ENCODE measurements around the gene FAM229A. TPM values are rescaled to one million over a fixed set of nuclear protein-coding genes. Genes with fewer than 3 reads are reported as not detected.

Gene FAM229A
- total RNA-seq, 1 experiment from 2014 or later, result 9.4 TPM

GRCh38 chr1:32336591-32336932 lies 25.7 kb downstream of the FAM229A start (continued):
- TF ChIP-seq, protein P1, sequence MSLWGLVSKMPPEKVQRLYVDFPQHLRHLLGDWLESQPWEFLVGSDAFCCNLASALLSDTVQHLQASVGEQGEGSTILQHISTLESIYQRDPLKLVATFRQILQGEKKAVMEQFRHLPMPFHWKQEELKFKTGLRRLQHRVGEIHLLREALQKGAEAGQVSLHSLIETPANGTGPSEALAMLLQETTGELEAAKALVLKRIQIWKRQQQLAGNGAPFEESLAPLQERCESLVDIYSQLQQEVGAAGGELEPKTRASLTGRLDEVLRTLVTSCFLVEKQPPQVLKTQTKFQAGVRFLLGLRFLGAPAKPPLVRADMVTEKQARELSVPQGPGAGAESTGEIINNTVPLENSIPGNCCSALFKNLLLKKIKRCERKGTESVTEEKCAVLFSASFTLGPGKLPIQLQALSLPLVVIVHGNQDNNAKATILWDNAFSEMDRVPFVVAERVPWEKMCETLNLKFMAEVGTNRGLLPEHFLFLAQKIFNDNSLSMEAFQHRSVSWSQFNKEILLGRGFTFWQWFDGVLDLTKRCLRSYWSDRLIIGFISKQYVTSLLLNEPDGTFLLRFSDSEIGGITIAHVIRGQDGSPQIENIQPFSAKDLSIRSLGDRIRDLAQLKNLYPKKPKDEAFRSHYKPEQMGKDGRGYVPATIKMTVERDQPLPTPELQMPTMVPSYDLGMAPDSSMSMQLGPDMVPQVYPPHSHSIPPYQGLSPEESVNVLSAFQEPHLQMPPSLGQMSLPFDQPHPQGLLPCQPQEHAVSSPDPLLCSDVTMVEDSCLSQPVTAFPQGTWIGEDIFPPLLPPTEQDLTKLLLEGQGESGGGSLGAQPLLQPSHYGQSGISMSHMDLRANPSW (CRISPR knock-in tag; conservative IDR thresholded peaks at IDR 0.05; ENCODE audit: low read depth), result no peak
- no peak for TF ChIP-seq JAZF1 (CRISPR knock-in tag; IDR thresholded peaks at IDR 0.05)
- TF ChIP-seq ATF1 (CRISPR knock-in tag; IDR thresholded peaks at IDR 0.05), result no peak
- TF ChIP-seq OVOL2 (CRISPR knock-in tag; IDR thresholded peaks at IDR 0.05; ENCODE audit: borderline replicate concordance), result no peak
- no peak for TF ChIP-seq ZNF425 (CRISPR knock-in tag; conservative IDR thresholded peaks at IDR 0.05)
- TF ChIP-seq TCF7 (CRISPR knock-in tag; IDR thresholded peaks at IDR 0.05; ENCODE audit: low read depth), result no peak
- TF ChIP-seq, protein P2, sequence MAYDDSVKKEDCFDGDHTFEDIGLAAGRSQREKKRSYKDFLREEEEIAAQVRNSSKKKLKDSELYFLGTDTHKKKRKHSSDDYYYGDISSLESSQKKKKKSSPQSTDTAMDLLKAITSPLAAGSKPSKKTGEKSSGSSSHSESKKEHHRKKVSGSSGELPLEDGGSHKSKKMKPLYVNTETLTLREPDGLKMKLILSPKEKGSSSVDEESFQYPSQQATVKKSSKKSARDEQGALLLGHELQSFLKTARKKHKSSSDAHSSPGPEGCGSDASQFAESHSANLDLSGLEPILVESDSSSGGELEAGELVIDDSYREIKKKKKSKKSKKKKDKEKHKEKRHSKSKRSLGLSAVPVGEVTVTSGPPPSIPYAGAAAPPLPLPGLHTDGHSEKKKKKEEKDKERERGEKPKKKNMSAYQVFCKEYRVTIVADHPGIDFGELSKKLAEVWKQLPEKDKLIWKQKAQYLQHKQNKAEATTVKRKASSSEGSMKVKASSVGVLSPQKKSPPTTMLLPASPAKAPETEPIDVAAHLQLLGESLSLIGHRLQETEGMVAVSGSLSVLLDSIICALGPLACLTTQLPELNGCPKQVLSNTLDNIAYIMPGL (CRISPR knock-in tag; IDR thresholded peaks at IDR 0.05), result no peak
- TF ChIP-seq FOXK1 (CRISPR knock-in tag; IDR thresholded peaks at IDR 0.05), result no peak
- TF ChIP-seq, protein P3, sequence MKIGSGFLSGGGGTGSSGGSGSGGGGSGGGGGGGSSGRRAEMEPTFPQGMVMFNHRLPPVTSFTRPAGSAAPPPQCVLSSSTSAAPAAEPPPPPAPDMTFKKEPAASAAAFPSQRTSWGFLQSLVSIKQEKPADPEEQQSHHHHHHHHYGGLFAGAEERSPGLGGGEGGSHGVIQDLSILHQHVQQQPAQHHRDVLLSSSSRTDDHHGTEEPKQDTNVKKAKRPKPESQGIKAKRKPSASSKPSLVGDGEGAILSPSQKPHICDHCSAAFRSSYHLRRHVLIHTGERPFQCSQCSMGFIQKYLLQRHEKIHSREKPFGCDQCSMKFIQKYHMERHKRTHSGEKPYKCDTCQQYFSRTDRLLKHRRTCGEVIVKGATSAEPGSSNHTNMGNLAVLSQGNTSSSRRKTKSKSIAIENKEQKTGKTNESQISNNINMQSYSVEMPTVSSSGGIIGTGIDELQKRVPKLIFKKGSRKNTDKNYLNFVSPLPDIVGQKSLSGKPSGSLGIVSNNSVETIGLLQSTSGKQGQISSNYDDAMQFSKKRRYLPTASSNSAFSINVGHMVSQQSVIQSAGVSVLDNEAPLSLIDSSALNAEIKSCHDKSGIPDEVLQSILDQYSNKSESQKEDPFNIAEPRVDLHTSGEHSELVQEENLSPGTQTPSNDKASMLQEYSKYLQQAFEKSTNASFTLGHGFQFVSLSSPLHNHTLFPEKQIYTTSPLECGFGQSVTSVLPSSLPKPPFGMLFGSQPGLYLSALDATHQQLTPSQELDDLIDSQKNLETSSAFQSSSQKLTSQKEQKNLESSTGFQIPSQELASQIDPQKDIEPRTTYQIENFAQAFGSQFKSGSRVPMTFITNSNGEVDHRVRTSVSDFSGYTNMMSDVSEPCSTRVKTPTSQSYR (CRISPR knock-in tag; IDR thresholded peaks at IDR 0.05), result no peak
- TF ChIP-seq ZNF232 (CRISPR knock-in tag; IDR thresholded peaks at IDR 0.05), result no peak
- no peak for TF ChIP-seq TP53 (CRISPR knock-in tag; IDR thresholded peaks at IDR 0.05)
- no peak for TF ChIP-seq CREM (CRISPR knock-in tag; IDR thresholded peaks at IDR 0.05)

DNA sequence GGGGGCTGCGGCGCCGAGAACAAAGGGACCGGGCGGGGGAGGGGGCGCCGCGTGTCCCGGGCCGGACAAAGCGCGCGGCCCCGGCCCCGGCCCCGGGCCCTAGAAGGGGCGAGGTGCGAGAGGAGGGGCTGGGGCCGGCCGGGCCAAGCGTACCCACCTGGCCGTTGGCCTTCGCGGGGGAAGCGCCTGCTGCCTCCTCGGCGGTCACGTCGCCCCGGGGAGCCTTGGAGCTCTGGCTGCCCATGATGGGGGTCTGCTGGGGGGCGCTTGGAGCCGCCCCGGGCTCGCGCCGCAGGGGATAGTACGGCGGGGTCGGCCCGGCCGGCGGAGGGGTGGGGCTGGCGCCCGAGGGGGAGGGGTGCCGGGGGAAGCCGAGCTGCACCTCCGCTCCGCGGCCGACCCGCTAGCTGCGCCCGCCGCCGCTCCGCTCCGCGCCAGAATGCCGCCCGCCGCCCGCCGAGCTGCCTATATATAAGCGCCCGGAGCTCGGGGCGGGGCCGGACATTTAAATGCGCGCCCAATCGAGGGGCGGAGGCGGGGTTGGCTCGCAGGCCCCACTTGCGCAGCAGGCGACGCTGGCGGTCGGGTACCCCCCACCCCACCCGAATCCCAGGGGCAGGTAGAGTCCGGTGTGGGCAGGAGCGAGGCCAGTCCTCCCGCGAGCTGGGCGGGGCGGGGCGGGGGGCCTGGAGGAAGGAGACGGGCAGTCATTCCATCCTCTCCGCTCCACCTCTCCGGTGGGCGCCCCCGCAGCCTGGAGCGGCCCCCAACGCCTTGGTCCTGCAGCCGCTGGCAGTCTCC lies 26.3 kb downstream of the FAM229A start, which contains the start of gene MARCKSL1:
Gene MARCKSL1 (minus strand): TSS at position 444 of the 801 bp plus-strand sequence. CDS start 200 bp downstream, at position 244.
- H3K4me1 Mint-ChIP-seq, result peaks cover 44% of the 10 kb centered on the region
- peak; percentile 82 for DNase-seq (ENCODE audit: low spot score)
- H3K36me3 Mint-ChIP-seq, result peaks cover 31% of the 10 kb centered on the region
- H3K27me3 Mint-ChIP-seq (ENCODE audit: low read depth), result peaks cover 16% of the 10 kb centered on the region
- ATAC-seq, result peak; percentile 43
- H3K4me3 Mint-ChIP-seq, result peak within 1 kb of the TSS; percentile 95
- no peaks in the 10 kb centered on the region for H3K9me3 Mint-ChIP-seq
- POLR2A ChIA-PET, result interaction anchor here (0.6 to 2.8 kb wide), 20 partner anchors 9 to 315 kb away, joined by 3 to 18 read pairs (median 4); partner anchors contain the start of genes BSDC1, FAM229A, IQCC and RBBP4
- CTCF ChIA-PET, result interaction anchor here (0.5 to 2.4 kb wide), 9 partner anchors 15 to 263 kb away, joined by 3 to 17 read pairs (median 3); partner anchors contain the start of genes BSDC1 and TMEM39B
- peak within 1 kb of the TSS; percentile 96 for H3K27ac Mint-ChIP-seq
- TF ChIP-seq E2F5 (CRISPR knock-in tag; IDR thresholded peaks at IDR 0.05), result 0 out of 2 replicates have a peak, but pooled peaks have one; percentile 29
- no peak for TF ChIP-seq FOXP1 (CRISPR knock-in tag; IDR thresholded peaks at IDR 0.05; ENCODE audit: borderline replicate concordance)
- peak; percentile 45; the same call in 1 of the 2 replicates for TF ChIP-seq MAX (CRISPR knock-in tag; IDR thresholded peaks at IDR 0.05)
- TF ChIP-seq, protein P4, sequence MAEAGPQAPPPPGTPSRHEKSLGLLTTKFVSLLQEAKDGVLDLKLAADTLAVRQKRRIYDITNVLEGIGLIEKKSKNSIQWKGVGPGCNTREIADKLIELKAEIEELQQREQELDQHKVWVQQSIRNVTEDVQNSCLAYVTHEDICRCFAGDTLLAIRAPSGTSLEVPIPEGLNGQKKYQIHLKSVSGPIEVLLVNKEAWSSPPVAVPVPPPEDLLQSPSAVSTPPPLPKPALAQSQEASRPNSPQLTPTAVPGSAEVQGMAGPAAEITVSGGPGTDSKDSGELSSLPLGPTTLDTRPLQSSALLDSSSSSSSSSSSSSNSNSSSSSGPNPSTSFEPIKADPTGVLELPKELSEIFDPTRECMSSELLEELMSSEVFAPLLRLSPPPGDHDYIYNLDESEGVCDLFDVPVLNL (CRISPR knock-in tag; IDR thresholded peaks at IDR 0.05; ENCODE audit: borderline replicate concordance, low read depth), result no peak
- TF ChIP-seq NR2C2 (CRISPR knock-in tag; IDR thresholded peaks at IDR 0.05), result no peak
- TF ChIP-seq, protein P1 (CRISPR knock-in tag; conservative IDR thresholded peaks at IDR 0.05; ENCODE audit: low read depth), result no peak
- TF ChIP-seq OVOL2 (CRISPR knock-in tag; IDR thresholded peaks at IDR 0.05; ENCODE audit: borderline replicate concordance), result no peak
- TF ChIP-seq IRF2 (CRISPR knock-in tag; IDR thresholded peaks at IDR 0.05; ENCODE audit: borderline replicate concordance, low read depth), result no peak
- no peak for TF ChIP-seq GTF2I (CRISPR knock-in tag; conservative IDR thresholded peaks at IDR 0.05)
